Smooth muscle cell (in vitro differentiated cells): ENCODE results near the gene LMBRD1. TPM values are rescaled to one million over a fixed set of nuclear protein-coding genes. Genes with fewer than 3 reads are reported as not detected.

Experiments used
- DNase-seq: peaks from one replicate; lab custom pipeline; 2025; ENCODE audit not compliant: unreplicated experiment; lab: John Stamatoyannopoulos, UW
- H2AFZ ChIP-seq: fragments of 200-600 bp; sonication (generic); 2 replicates; pipeline ENCODE4 v1.6.0; 2016; ENCODE audit warnings: antibody characterized with exemption, low read depth, mild to moderate bottlenecking
- H3F3A ChIP-seq: fragments of 200-600 bp; sonication (generic); 2 replicates; pipeline ENCODE4 v1.6.0; 2017; ENCODE audit warnings: antibody characterized with exemption, low read depth
- H3K27ac ChIP-seq: fragments of 200-600 bp; sonication (generic); 2 replicates; pipeline ENCODE4 v1.5.1; 2016; ENCODE audit warnings: low read depth, mild to moderate bottlenecking
- H3K27me3 ChIP-seq: fragments of 200-600 bp; sonication (generic); 2 replicates; pipeline ENCODE4 v1.6.1; 2016; ENCODE audit warnings: low read depth, mild to moderate bottlenecking
- H3K36me3 ChIP-seq: fragments of 200-600 bp; sonication (generic); 2 replicates; pipeline ENCODE4 v1.5.1; 2016; ENCODE audit warnings: low read depth
- H3K4me1 ChIP-seq: fragments of 200-600 bp; sonication (generic); 2 replicates; pipeline ENCODE4 v1.5.1; 2016; ENCODE audit warnings: low read depth
- H3K4me2 ChIP-seq: fragments of 200-600 bp; sonication (generic); 2 replicates; pipeline ENCODE4 v1.6.0; 2016; ENCODE audit warnings: mild to moderate bottlenecking
- H3K4me3 ChIP-seq: fragments of 200-600 bp; sonication (generic); 2 replicates; pipeline ENCODE4 v1.5.1; 2016; ENCODE audit warnings: mild to moderate bottlenecking
- H3K79me2 ChIP-seq: fragments of 200-600 bp; sonication (generic); 2 replicates; pipeline ENCODE4 v1.6.0; 2016; ENCODE audit warnings: low read depth, mild to moderate bottlenecking
- H3K9ac ChIP-seq: fragments of 200-600 bp; sonication (generic); 2 replicates; pipeline ENCODE4 v1.6.0; 2016; ENCODE audit warnings: low read depth
- H3K9me3 ChIP-seq: fragments of 200-600 bp; sonication (generic); replicated peaks from 2 replicates; pipeline ENCODE4 v1.5.1; 2016; ENCODE audit warnings: low read depth
- H4K20me1 ChIP-seq: fragments of 200-600 bp; sonication (generic); 2 replicates; pipeline ENCODE4 v1.6.0; 2016; ENCODE audit warnings: low read depth
- CTCF ChIP-seq: fragments of 200-600 bp; sonication (generic); IDR thresholded peaks from 2 replicates; pipeline ENCODE4 v1.5.1; 2017; ENCODE audit warnings: borderline replicate concordance, mild to moderate bottlenecking, antibody characterized with exemption; ENCODE audit not compliant: insufficient read depth, poor library complexity, severe bottlenecking
- WGBS: methylation state at CpG from one replicate; pipeline ENCODE4 v1.1.7; 2016; ENCODE audit warnings: low lambda C conversion rate; 5-methylcytosine and 5-hydroxymethylcytosine counted together
- polyA plus RNA-seq: library from polyadenylated mRNA; unstranded; fragments of >200 nt; fragmentation: Nextera tagmentation; extraction: Ambion mirVana; gene quantifications from 2 replicates; pipeline ENCODE4 v1.2.1, GENCODE V29; 2016
- total RNA-seq: library from RNA; depleted of rRNA; stranded (reverse); fragments of >200 nt; gene quantifications from 2 replicates; pipeline ENCODE4 v1.2.3, GENCODE V29; 2014

Gene LMBRD1
- total and polyA plus RNA-seq, 2 experiments from 2014 or later, result 22.3 to 78.5 TPM

- no peak overlapping the region for H3K27ac ChIP-seq
- no peaks in the 10 kb centered on the region for H3K79me2 ChIP-seq
- no peaks in the 10 kb centered on the region for H3K27me3 ChIP-seq
- no peak for DNase-seq
- no peak overlapping the region for H3K4me3 ChIP-seq
- H3K36me3 ChIP-seq, result no peaks in the 10 kb centered on the region
- no peaks in the 10 kb centered on the region for H3K9me3 ChIP-seq
- no peaks in the 10 kb centered on the region for H3F3A ChIP-seq
- no peaks in the 10 kb centered on the region for H3K4me1 ChIP-seq
- no peak for TF ChIP-seq CTCF
- no peak overlapping the region for H3K9ac ChIP-seq
- no peaks in the 10 kb centered on the region for H4K20me1 ChIP-seq
- H2AFZ ChIP-seq, result no peak overlapping the region
- WGBS, result 34% methylated on average over 2 of the region's 2 CpGs
- no peak overlapping the region for H3K4me2 ChIP-seq
Observed at GRCh38 chr6:69647726-69648125, 149.1 kb downstream of the LMBRD1 start.

- Histone ChIP-seq H3K9me3 (no peaks in the 10 kb centered on the region), H3K79me2 (no peaks in the 10 kb centered on the region), H3F3A (no peaks in the 10 kb centered on the region), H3K4me2 (no peak overlapping the region), H3K4me3 (no peak overlapping the region), H3K9ac (no peak overlapping the region), H3K4me1 (no peaks in the 10 kb centered on the region), H3K27ac (no peak overlapping the region), H3K36me3 (no peaks in the 10 kb centered on the region), H4K20me1 (no peaks in the 10 kb centered on the region), H3K27me3 (no peaks in the 10 kb centered on the region), H2AFZ (no peak overlapping the region)
- WGBS, result 88% methylated on average over 2 of the region's 2 CpGs
- DNase-seq, result no peak
- TF ChIP-seq CTCF, result no peak
Observed at GRCh38 chr6:69643688-69644087, 153.1 kb downstream of the LMBRD1 start.

GRCh38 chr6:69632932-69633331 lies 163.9 kb downstream of the LMBRD1 start:
- no peaks in the 10 kb centered on the region for H3K9me3 ChIP-seq
- TF ChIP-seq CTCF, result no peak
- H3K4me2 ChIP-seq, result no peak overlapping the region
- H3K79me2 ChIP-seq, result no peaks in the 10 kb centered on the region
- no peaks in the 10 kb centered on the region for H3K27me3 ChIP-seq
- no peak overlapping the region for H3K27ac ChIP-seq
- no peak overlapping the region for H2AFZ ChIP-seq
- no peaks in the 10 kb centered on the region for H3K36me3 ChIP-seq
- H3K9ac ChIP-seq, result no peak overlapping the region
- no peak for DNase-seq
- H3F3A ChIP-seq, result no peaks in the 10 kb centered on the region
- peaks cover 11% of the 10 kb centered on the region for H3K4me1 ChIP-seq
- H3K4me3 ChIP-seq, result no peak overlapping the region
- H4K20me1 ChIP-seq, result no peaks in the 10 kb centered on the region
- 44% methylated on average over 2 of the region's 2 CpGs for WGBS

- Histone ChIP-seq H4K20me1 (no peaks in the 10 kb centered on the region), H3K4me2 (peak overlapping the region; percentile 6), H3K9me3 (no peaks in the 10 kb centered on the region), H3K27ac (no peak overlapping the region), H3K9ac (no peak overlapping the region), H3K4me3 (no peak overlapping the region), H3K36me3 (no peaks in the 10 kb centered on the region), H3F3A (no peaks in the 10 kb centered on the region), H2AFZ (no peak overlapping the region), H3K27me3 (no peaks in the 10 kb centered on the region), H3K79me2 (no peaks in the 10 kb centered on the region), H3K4me1 (peaks cover 11% of the 10 kb centered on the region)
- 39% methylated on average over 4 of the region's 4 CpGs for WGBS
- no peak for DNase-seq
- no peak for TF ChIP-seq CTCF
Observed at GRCh38 chr6:69631552-69632346, 165.1 kb downstream of the LMBRD1 start.
